ENCODE results near the gene CNKSR3.

CNKSR3 gene

DNA sequence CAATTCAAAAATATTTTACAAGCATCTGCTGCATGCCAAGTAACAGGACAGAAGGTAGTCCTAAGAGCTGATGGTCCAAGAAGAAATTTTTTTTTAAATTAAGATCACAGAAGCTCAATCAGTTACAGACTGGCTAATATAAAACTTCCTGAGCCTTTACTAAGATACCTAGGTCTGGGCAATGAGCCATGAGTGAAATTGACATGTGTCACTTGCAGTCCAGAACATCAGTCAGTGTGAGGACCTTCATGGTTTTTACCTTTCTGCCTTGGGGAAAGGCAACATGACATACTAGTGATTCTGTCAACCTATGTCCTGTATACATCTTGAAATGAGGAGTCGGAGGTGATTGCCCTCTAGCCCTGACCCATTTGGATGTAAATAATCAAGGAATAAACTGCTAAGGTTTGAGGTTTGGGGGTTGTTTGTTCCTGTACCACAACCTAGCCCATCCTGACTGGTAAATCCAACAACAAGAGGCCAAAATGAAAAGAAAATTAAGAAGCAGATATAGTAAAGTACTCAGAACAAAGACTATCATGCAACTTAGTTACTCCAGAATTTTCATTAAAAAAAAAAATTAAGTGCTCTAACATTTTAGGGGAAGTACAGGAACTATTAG, 70.0 kb downstream of the CNKSR3 start:
- H3K4me3 ChIP-seq (ENCODE audit: control insufficient read depth, low read depth, low read length), result no peak overlapping the region
- TF ChIP-seq, protein P1, sequence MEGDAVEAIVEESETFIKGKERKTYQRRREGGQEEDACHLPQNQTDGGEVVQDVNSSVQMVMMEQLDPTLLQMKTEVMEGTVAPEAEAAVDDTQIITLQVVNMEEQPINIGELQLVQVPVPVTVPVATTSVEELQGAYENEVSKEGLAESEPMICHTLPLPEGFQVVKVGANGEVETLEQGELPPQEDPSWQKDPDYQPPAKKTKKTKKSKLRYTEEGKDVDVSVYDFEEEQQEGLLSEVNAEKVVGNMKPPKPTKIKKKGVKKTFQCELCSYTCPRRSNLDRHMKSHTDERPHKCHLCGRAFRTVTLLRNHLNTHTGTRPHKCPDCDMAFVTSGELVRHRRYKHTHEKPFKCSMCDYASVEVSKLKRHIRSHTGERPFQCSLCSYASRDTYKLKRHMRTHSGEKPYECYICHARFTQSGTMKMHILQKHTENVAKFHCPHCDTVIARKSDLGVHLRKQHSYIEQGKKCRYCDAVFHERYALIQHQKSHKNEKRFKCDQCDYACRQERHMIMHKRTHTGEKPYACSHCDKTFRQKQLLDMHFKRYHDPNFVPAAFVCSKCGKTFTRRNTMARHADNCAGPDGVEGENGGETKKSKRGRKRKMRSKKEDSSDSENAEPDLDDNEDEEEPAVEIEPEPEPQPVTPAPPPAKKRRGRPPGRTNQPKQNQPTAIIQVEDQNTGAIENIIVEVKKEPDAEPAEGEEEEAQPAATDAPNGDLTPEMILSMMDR (IDR thresholded peaks at IDR 0.05; ENCODE audit: control insufficient read depth, insufficient read depth, low read depth, low read length, missing control alignments), result no peak
- no peak for DNase-seq (ENCODE audit: low read depth)

DNA sequence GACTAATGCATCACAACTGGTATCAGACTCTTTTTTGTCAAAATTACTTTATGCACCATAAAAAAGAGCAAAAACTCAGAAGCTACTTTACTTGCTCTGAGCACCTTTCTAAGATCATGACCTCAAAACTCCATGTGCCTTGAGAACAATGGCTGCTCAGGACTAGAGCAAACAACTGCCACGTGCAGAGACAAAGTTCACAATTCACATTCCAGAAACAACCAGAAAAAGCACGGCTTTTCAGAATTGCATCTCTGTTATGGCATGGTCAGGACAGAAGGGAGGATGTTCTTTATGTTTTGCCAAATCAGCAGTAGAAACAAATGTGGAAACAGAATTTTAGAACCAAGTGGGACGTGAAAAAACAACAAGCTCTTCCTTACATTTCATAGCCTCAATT, 70.5 kb downstream of the CNKSR3 start:
- TF ChIP-seq, protein P1 (IDR thresholded peaks at IDR 0.05; ENCODE audit: control insufficient read depth, insufficient read depth, low read depth, low read length, missing control alignments), result no peak
- H3K4me3 ChIP-seq (ENCODE audit: control insufficient read depth, low read depth, low read length), result no peak overlapping the region
- DNase-seq (ENCODE audit: low read depth), result no peak

DNA sequence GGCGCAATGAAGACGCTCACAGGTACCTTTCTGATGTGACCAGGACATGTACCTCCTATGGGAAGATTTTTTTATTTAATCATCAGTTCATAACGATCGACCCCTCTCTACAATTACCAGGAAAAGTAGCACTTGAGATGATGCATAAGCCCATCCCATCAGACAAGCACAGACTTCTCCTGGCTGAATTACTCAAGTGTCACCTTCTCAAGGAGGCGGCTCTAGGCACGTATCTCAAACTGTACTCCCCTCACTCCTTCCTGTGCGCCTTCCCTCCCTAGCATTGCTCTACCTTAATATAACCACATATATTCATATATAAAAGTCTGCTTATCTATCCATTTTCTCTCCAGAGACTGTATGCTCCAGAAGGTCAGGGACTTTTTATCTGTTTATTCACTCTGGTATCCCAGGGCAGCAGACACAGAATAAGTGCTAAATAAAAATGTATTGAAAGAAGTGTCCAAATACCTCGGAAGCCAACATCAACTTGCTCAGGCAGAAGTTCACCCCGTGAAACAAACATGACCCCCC, 71.5 kb downstream of the CNKSR3 start:
- TF ChIP-seq, protein P1 (IDR thresholded peaks at IDR 0.05; ENCODE audit: control insufficient read depth, insufficient read depth, low read depth, low read length, missing control alignments), result no peak
- no peak overlapping the region for H3K4me3 ChIP-seq (ENCODE audit: control insufficient read depth, low read depth, low read length)
- DNase-seq (ENCODE audit: low read depth), result no peak

DNA sequence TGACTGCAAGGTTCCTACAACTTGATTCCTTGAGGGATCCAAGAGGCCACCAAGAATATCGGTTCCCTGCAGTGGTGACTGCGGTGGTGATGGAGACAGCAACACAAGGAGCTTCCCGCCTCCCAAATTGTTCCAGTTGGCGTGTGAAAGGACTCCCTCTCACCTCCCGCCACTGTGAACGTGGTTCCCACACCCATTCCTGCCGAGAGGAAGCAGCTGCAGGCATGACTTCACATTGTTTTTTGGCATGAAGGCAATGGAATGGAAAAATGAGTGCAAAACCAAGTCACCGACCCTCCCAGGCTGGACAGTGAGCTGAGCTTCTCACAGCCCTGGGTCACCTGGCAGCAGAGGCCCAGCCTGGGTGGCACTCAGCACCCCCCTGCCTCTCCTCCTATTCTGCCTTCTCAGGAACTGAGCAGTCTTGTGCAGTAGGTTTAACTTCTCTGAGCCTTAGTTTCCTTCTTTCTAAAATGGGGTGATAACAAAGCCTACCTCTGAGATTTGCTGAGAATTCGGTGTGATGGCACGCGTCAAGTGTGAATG, 75.0 kb downstream of the CNKSR3 start:
- TF ChIP-seq, protein P1 (IDR thresholded peaks at IDR 0.05; ENCODE audit: control insufficient read depth, insufficient read depth, low read depth, low read length, missing control alignments), result no peak
- no peak overlapping the region for H3K4me3 ChIP-seq (ENCODE audit: control insufficient read depth, low read depth, low read length)
- no peak for DNase-seq (ENCODE audit: low read depth)

DNA sequence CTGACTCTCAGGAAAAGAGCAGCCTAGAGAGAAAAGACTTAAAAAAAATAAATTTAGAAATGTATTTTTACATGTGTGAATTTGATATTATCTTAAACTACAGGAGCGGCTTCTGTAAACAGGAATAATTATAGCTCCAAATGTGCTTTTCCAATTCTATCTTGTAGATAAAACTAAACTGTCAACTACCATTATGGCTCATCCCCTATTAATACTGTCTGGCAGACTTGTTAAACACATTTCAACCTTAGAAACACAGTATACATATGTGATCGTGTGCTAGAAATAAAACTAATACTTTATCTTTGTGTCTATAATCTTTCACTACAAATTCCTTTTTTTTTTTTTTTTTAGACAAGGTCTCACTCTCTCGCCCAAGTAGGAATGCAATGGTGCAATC, 75.8 kb downstream of the CNKSR3 start:
- no peak for DNase-seq (ENCODE audit: low read depth)
- TF ChIP-seq, protein P1 (IDR thresholded peaks at IDR 0.05; ENCODE audit: control insufficient read depth, insufficient read depth, low read depth, low read length, missing control alignments), result no peak
- no peak overlapping the region for H3K4me3 ChIP-seq (ENCODE audit: control insufficient read depth, low read depth, low read length)

DNA sequence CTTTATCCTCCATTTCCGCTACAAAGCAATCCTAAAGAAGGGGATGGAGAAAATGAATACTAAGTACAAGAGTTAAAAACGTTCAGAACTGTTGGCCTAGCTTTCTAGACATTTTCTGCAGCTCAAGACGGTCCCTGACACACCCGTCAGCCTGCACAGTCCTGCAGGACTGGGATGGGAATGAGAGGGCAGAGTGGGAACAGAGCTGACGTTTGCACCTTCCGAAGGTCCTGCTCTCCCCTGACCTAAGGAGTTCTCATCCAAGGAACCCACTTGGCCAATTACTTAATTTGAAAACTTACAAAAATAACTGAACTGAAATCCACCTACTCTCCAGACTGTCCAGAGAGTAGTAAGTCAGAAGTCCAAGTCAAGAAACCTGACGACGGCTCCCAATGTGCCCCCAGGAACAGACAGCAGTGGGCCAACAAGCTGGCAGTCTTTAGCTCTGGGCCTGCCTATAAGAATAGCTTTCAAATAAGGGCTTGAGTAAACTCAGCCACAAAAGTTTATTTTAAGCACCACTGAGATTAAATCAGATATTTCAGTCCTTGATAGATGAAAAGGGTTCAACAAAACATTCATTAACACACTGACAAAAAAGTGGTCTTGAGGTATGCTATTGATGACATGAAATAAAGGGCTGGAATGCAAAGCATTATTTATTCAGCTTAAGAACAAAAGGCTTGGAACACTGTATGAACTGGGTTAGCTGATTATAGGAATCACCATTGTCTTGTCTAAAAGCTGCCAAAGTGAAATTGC, 76.8 kb downstream of the CNKSR3 start:
- no peak overlapping the region for H3K4me3 ChIP-seq (ENCODE audit: control insufficient read depth, low read depth, low read length)
- DNase-seq (ENCODE audit: low read depth), result no peak
- TF ChIP-seq, protein P1 (IDR thresholded peaks at IDR 0.05; ENCODE audit: control insufficient read depth, insufficient read depth, low read depth, low read length, missing control alignments), result no peak

Data from AG09309 (cell line).